Thyroid gland (tissue), 4 donors: ENCODE measurements around the gene NAE1.

ENCODE experiments used
- CTCF ChIP-seq, 6 experiments: fragments of 200-600 bp in 3 of 6; fragments of 450-650 bp in 3 of 6; sonication (generic) in 3 of 6; IDR thresholded peaks; one replicate each; pipeline ENCODE4 v1.5.1; 2016 to 2019; ENCODE audit warnings: antibody characterized with exemption in 6 of 6, mild to moderate bottlenecking in 2 of 6, inconsistent platforms in 1 of 6, moderate library complexity in 1 of 6
- POLR2A ChIP-seq, 2 donors: fragments of 450-650 bp; IDR thresholded peaks; one replicate each; pipeline ENCODE4 v1.6.1; 2017; ENCODE audit warnings: antibody characterized with exemption in 2 of 2, mild to moderate bottlenecking in 2 of 2, moderate library complexity in 1 of 2

GRCh38 chr16:66845791-66846221 is 15.0 kb upstream of the NAE1 start:
- TF ChIP-seq CTCF (IDR thresholded peaks at IDR 0.05) (no peak), POLR2A (IDR thresholded peaks at IDR 0.05) (no peak)
